GM19035 (cell line): Measurements from ENCODE around the gene MRPL52.
"Not testable (repeated sequence)": the region's sequence is repeated elsewhere in the genome, so short reads cannot be mapped to it uniquely, and the experiment has no call there.

Experiments used
- ATAC-seq: cut with Tn5 transposase; IDR thresholded peaks from one replicate; pipeline ENCODE4 v1.9.1; 2021; ENCODE audit not compliant: unreplicated experiment

MRPL52 gene

GRCh38 chr14:22852599-22852939 lies 22.9 kb downstream of the MRPL52 start:
- ATAC-seq: no peak

GRCh38 chr14:22852940-22853767 lies 23.5 kb downstream of the MRPL52 start:
- ATAC-seq: peak; percentile 80

GRCh38 chr14:22854296-22854695 lies 24.6 kb downstream of the MRPL52 start:
- not testable (repeated sequence) for ATAC-seq

DNA sequence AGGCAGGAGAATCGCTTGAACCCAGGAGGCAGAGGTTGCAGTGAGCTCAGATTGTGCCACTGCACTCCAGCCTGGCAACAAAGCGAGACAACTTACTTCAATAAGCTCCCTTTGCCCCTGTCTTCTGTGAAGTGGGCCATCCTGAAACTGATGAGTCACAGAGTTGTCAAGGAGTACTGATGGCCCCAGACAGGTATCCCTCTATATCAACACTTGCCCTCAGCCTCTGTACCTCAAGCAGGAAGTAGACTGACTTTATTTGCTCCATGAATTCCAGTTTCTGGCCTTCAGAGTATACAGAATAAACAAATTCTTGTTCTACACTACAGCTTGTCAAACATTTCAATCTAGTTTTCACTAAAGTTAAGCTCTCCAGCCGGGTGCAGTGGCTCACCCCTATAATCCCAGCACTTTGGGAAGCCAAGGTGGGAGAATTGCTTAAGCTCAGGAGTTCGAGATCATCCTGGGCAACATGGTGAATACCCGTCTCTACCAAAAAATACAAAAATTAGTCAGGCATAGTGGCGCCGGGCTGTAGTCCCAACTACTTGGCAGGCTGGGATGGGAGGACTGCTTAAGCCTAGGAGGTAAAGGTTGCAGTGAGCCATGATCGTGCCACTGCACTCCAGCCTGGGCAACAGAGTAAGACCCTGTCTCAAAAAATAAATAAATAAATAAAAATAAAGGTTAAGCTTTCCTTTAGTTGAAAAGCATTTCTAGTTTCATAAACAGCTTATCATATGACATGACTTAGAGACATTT lies 25.5 kb downstream of the MRPL52 start:
- ATAC-seq: no peak

- ATAC-seq: no peak
These were observed 26.7 kb downstream of the MRPL52 start for GRCh38 chr14:22856428-22856827.

GRCh38 chr14:22860377-22860776 lies 30.7 kb downstream of the MRPL52 start:
- not testable (repeated sequence) for ATAC-seq

DNA sequence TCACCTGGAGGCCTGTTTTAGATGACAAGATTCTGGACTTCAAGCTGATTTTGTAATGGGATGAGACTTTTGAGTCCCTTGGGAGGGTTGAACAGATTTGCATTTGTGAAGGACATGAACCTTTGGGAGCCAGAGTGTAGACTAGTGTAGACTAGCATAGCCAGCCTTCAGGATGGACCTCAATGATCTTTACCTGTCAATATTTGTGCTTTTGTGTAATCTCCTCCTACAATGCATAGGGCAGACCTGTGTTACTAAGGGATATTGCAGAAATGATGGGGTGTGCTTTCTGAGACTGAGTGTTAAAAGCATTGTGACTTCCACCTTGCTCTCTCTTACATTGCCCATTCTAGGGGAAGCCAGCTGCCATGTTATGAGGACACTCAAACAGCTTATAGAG lies 32.0 kb downstream of the MRPL52 start:
- no peak for ATAC-seq

- no peak for ATAC-seq
These were observed 35.3 kb downstream of the MRPL52 start for GRCh38 chr14:22864979-22865378.

- ATAC-seq: no peak
These were observed 36.0 kb downstream of the MRPL52 start for GRCh38 chr14:22865424-22866405.

DNA sequence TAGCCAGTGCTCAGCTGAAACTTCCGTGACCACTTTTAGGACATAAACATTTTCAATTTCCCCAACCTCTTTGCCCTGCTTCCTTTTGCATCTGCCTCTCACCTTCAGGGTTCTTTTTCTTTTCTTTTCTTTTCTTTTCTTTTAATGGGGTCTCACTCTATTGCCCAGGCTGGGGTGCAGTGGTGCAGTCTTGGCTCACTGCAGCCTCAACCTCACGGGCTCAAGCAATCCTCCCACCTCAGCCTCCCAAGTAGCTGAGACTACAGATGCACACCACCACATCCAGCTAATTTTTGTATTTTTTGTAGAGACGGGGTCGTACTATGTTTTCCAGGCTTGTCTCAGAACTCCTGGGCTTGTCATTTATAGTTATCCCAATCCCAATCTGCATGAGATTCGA lies 37.2 kb downstream of the MRPL52 start:
- no peak for ATAC-seq

DNA sequence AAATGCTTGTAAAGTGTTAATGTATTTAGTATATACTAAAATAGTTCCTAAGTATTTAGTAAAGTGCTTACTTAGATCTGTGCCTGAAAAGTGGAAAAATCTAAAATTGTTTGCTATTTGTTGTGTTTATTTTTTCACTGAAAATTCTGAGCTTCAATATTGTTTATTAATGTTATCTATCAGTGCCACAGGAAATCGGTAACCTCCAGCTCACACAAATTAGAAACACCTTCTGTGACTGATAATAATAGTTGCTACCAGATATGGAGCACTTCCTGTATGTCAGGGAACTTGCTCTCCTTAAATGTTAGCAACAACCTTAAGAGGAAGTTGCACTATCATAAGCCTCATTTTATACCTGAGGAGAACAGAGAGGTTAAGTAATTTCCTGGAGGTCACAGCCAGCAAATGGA lies 41.1 kb downstream of the MRPL52 start:
- peak; percentile 31 for ATAC-seq

DNA sequence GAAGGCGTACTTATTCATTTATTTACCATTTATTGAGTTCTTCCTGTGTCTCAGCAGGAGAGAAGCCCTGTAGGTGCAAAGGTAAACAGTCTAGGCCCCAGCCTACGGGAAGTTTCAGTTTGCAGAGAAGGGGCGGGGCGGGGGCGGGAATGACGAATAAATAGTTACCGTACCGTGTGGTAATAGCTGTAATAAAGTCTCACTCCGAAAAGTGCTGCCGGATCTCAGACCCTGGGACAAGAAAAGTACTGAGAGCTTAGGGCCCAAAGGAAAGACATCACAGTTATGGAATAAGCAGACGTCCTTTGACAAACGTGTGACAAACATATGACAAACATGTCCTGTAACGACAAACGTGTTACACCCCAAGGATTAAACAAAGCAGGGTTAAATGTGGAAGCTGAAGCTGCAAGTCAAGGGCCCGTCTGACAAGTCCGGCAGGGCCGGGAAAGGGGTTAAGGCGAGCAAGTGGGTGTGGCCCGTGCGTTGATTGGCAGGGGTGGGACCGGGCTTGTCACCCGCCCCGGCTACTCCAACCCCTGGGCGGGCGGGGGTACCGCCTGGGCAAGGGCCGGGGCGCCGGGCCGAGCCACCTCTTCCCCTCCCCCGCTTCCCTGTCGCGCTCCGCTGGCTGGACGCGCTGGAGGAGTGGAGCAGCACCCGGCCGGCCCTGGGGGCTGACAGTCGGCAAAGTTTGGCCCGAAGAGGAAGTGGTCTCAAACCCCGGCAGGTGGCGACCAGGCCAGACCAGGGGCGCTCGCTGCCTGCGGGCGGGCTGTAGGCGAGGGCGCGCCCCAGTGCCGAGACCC lies 41.7 kb downstream of the MRPL52 start, which contains the start of gene LRP10:
Gene LRP10, plus strand, starts transcription at position 517 of the 809 bp plus-strand sequence. CDS start 564 bp downstream, outside the sequence.
- ATAC-seq: peak; percentile 82

DNA sequence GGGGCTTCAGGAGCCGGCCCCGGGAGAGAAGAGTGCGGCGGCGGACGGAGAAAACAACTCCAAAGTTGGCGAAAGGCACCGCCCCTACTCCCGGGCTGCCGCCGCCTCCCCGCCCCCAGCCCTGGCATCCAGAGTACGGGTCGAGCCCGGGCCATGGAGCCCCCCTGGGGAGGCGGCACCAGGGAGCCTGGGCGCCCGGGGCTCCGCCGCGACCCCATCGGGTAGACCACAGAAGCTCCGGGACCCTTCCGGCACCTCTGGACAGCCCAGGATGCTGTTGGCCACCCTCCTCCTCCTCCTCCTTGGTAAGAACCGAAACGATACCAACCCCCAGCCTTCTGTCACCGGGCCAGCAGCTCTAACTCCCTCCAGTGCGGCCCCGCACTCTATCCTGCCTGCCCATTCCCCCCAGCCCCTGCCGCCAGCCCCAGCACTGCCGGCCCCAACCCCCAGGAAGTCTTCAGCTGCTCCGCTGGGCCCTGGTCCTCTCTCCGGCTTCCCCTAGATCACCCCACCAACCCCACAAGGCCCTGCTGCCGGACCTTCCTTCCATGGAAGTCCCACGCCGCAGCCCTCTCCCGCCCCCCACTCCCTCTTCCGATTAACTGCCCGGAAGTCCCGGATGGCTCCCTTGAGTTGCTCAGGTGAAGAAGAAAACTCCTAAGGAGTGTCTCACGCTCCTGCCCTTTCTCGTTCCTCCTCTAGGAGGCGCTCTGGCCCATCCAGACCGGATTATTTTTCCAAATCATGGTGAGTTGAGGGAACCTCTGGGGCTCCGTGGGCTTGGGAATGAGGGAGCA lies 42.5 kb downstream of the MRPL52 start:
- ATAC-seq: peak; percentile 22

DNA sequence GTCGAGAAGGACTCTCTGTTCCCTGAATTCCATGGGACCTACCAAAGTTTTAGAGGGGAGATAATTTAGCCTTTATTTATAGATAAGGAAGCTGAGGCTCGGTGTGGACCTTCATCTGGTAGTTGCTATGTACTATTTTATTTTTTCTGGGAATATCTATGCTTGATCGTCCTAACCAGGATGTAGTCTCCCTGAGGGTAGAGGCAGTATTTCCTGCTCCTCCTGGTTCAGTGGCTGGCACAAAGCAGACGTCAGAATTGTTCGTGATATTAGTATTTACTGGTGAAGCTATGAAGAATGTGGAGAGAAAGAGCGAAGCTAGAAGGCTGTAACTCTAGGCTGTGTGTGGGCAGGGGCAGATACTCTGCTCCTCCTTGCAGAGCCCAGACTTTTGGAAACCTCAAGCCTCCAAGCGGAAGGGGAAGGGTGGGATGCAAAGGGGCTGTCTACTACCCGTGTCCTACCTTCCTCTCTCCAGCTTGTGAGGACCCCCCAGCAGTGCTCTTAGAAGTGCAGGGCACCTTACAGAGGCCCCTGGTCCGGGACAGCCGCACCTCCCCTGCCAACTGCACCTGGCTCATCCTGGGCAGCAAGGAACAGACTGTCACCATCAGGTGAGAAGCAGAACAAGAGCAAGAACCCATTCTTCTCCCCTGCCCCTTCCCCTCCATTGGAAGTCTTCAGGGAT lies 43.3 kb downstream of the MRPL52 start:
- no peak for ATAC-seq

GRCh38 chr14:22875003-22875747 lies 45.5 kb downstream of the MRPL52 start:
- ATAC-seq: no peak

- ATAC-seq: no peak
These were observed 46.1 kb downstream of the MRPL52 start for GRCh38 chr14:22875748-22876319.

- ATAC-seq: no peak
These were observed 47.4 kb downstream of the MRPL52 start for GRCh38 chr14:22877000-22877501.
